H9 (cell line): ENCODE results near the gene NAGA. TPM values are rescaled to one million over a fixed set of nuclear protein-coding genes. Genes with fewer than 3 reads are reported as not detected.

Experiments
- DNase-seq: peaks from one replicate; pipeline ENCODE4 v3.0.0-alpha.2; 2017
- H2AFZ ChIP-seq: one replicate; pipeline ENCODE4 v1.6.1; 2013; ENCODE audit warnings: mild to moderate bottlenecking, low read length, control low read depth, moderate library complexity
- H2AK5ac ChIP-seq: 2 replicates; pipeline ENCODE4 v1.6.1; 2013; ENCODE audit warnings: low read length, control low read depth, mixed read lengths; ENCODE audit not compliant: insufficient read length
- H2BK120ac ChIP-seq: one replicate; pipeline ENCODE4 v1.6.1; 2013; ENCODE audit warnings: low read depth, mild to moderate bottlenecking, low read length, control low read depth, inconsistent platforms; ENCODE audit not compliant: poor library complexity, severe bottlenecking
- H2BK12ac ChIP-seq: 2 replicates; pipeline ENCODE4 v1.6.1; 2013; ENCODE audit warnings: low read length, control low read depth, mixed read lengths, low read depth; ENCODE audit not compliant: insufficient read length
- H2BK15ac ChIP-seq: 2 replicates; pipeline ENCODE4 v1.6.1; 2013; ENCODE audit warnings: low read depth, low read length, control low read depth
- H2BK20ac ChIP-seq: one replicate; pipeline ENCODE4 v1.6.1; 2013; ENCODE audit warnings: low read depth, mild to moderate bottlenecking, low read length, control low read depth, inconsistent platforms; ENCODE audit not compliant: poor library complexity, severe bottlenecking
- H2BK5ac ChIP-seq: 2 replicates; pipeline ENCODE4 v1.6.1; 2013; ENCODE audit warnings: low read length, control low read depth, mixed read lengths; ENCODE audit not compliant: insufficient read length
- H3K14ac ChIP-seq: 2 replicates; pipeline ENCODE4 v1.6.1; 2013; ENCODE audit warnings: low read length, control low read depth; ENCODE audit not compliant: insufficient read depth
- H3K18ac ChIP-seq: 2 replicates; pipeline ENCODE4 v1.6.1; 2013; ENCODE audit warnings: low read depth, mild to moderate bottlenecking, mixed read lengths, low read length, control low read depth; ENCODE audit not compliant: insufficient read length
- H3K23ac ChIP-seq: 2 replicates; pipeline ENCODE4 v1.6.1; 2013; ENCODE audit warnings: low read length, control low read depth, mixed read lengths, low read depth; ENCODE audit not compliant: insufficient read length
- H3K23me2 ChIP-seq: 2 replicates; pipeline ENCODE4 v1.6.1; 2013; ENCODE audit warnings: low read depth, mild to moderate bottlenecking, mixed read lengths, low read length, control low read depth; ENCODE audit not compliant: insufficient read length, poor library complexity, severe bottlenecking
- H3K27ac ChIP-seq: 2 replicates; pipeline ENCODE4 v1.5.1; 2013; ENCODE audit warnings: low read length, control low read depth, mixed read lengths, low read depth; ENCODE audit not compliant: insufficient read length
- H3K27me3 ChIP-seq: 2 replicates; pipeline ENCODE4 v1.6.1; 2013; ENCODE audit warnings: low read length, control low read depth, inconsistent platforms; ENCODE audit not compliant: insufficient read depth
- H3K4ac ChIP-seq: 2 replicates; pipeline ENCODE4 v1.6.1; 2013; ENCODE audit warnings: low read depth, mild to moderate bottlenecking, control low read depth, inconsistent platforms, low read length, moderate library complexity
- H3K4me1 ChIP-seq: 2 replicates; pipeline ENCODE4 v1.6.1; 2013; ENCODE audit warnings: low read length, control low read depth, inconsistent platforms; ENCODE audit not compliant: insufficient read depth
- H3K4me2 ChIP-seq: 2 replicates; pipeline ENCODE4 v1.6.1; 2013; ENCODE audit warnings: low read length, control low read depth, mixed read lengths; ENCODE audit not compliant: insufficient read length, insufficient read depth
- H3K56ac ChIP-seq: 2 replicates; pipeline ENCODE4 v1.6.1; 2013; ENCODE audit warnings: low read depth, mild to moderate bottlenecking, mixed read lengths, low read length, control low read depth; ENCODE audit not compliant: insufficient read length
- H3K79me1 ChIP-seq: 2 replicates; pipeline ENCODE4 v1.6.1; 2013; ENCODE audit warnings: low read depth, mild to moderate bottlenecking, moderate library complexity, low read length, control low read depth, inconsistent platforms; ENCODE audit not compliant: insufficient read depth, poor library complexity, severe bottlenecking
- H3K79me2 ChIP-seq: 2 replicates; pipeline ENCODE4 v1.6.1; 2013; ENCODE audit warnings: low read length, control low read depth, inconsistent platforms; ENCODE audit not compliant: insufficient read depth
- H3K9ac ChIP-seq: 2 replicates; pipeline ENCODE4 v1.6.1; 2013; ENCODE audit warnings: low read length, control low read depth, mixed read lengths; ENCODE audit not compliant: insufficient read length; ENCODE audit errors: extremely low read depth
- H3K9me3 ChIP-seq: one replicate; pipeline ENCODE4 v1.6.1; 2013; ENCODE audit warnings: low read depth, low read length, inconsistent platforms; ENCODE audit not compliant: control insufficient read depth
- H3T11ph ChIP-seq: one replicate; pipeline ENCODE4 v1.6.1; 2013; ENCODE audit warnings: mild to moderate bottlenecking, low read length, control low read depth, inconsistent platforms
- H4K20me1 ChIP-seq: one replicate; pipeline ENCODE4 v1.6.1; 2013; ENCODE audit not compliant: control insufficient read depth, insufficient read length, insufficient read depth
- H4K5ac ChIP-seq: 2 replicates; pipeline ENCODE4 v1.6.1; 2013; ENCODE audit warnings: low read depth, mild to moderate bottlenecking, mixed read lengths, low read length, control low read depth; ENCODE audit not compliant: insufficient read length
- H4K8ac ChIP-seq: replicated peaks from 2 replicates; pipeline ENCODE4 v1.6.1; 2013; ENCODE audit warnings: low read length, control low read depth, mixed read lengths, low read depth; ENCODE audit not compliant: insufficient read length
- H4K91ac ChIP-seq: 2 replicates; pipeline ENCODE4 v1.6.1; 2013; ENCODE audit warnings: low read depth, mild to moderate bottlenecking, moderate library complexity, mixed read lengths, low read length, control low read depth; ENCODE audit not compliant: insufficient read length
- H3K27ac Mint-ChIP-seq, 3 experiments: 2 replicates in 2 of 3; 3 replicates in 1 of 3; pipeline ENCODE4 v1.8.0; 2020 to 2021; ENCODE audit warnings: mixed read lengths in 3 of 3, mild to moderate bottlenecking in 1 of 3, moderate library complexity in 1 of 3
- H3K27me3 Mint-ChIP-seq: 2 replicates; pipeline ENCODE4 v1.8.0; 2021; ENCODE audit warnings: low read depth, mild to moderate bottlenecking, moderate library complexity, mixed read lengths
- H3K36me3 Mint-ChIP-seq, 3 experiments: 2 replicates in 2 of 3; 3 replicates in 1 of 3; pipeline ENCODE4 v1.8.0; 2020 to 2021; ENCODE audit warnings: low read depth in 3 of 3, mixed read lengths in 3 of 3; ENCODE audit not compliant: insufficient read depth in 1 of 3
- H3K4me1 Mint-ChIP-seq, 2 experiments: 2 replicates each; pipeline ENCODE4 v1.8.0; 2020; ENCODE audit warnings: mixed read lengths in 2 of 2
- H3K4me3 Mint-ChIP-seq, 2 experiments: 2 replicates in 1 of 2; 3 replicates in 1 of 2; pipeline ENCODE4 v1.8.0; 2020 to 2021; ENCODE audit warnings: mild to moderate bottlenecking in 2 of 2, mixed read lengths in 2 of 2, moderate library complexity in 1 of 2
- H3K9me3 Mint-ChIP-seq, 2 experiments: 2 replicates in 1 of 2; 3 replicates in 1 of 2; pipeline ENCODE4 v1.8.0; 2020; ENCODE audit warnings: mild to moderate bottlenecking in 2 of 2, mixed read lengths in 2 of 2, moderate library complexity in 1 of 2
- WGBS: extraction: QIAGEN DNeasy Blood & Tissue Kit; methylation state at CpG from one replicate; pipeline ENCODE4 v1.1.7; 2013; ENCODE audit warnings: missing lambda C conversion rate, low lambda C conversion rate, mixed read lengths; ENCODE audit not compliant: insufficient read length; ENCODE audit errors: extremely low coverage; 5-methylcytosine and 5-hydroxymethylcytosine counted together
- total RNA-seq: library from RNA; stranded (reverse); gene quantifications from 2 replicates; pipeline ENCODE4 v1.2.1, GENCODE V29; 2021
- TF ChIP-seq, protein P1 (sequence below): fragments of 200-600 bp; sonication (generic); conservative IDR thresholded peaks from 3 replicates; pipeline ENCODE4 v1.8.0; 2021; ENCODE audit warnings: antibody characterized with exemption, mild to moderate bottlenecking

NAGA gene
- total RNA-seq, 1 experiment from 2014 or later = 16.1 TPM

DNA sequence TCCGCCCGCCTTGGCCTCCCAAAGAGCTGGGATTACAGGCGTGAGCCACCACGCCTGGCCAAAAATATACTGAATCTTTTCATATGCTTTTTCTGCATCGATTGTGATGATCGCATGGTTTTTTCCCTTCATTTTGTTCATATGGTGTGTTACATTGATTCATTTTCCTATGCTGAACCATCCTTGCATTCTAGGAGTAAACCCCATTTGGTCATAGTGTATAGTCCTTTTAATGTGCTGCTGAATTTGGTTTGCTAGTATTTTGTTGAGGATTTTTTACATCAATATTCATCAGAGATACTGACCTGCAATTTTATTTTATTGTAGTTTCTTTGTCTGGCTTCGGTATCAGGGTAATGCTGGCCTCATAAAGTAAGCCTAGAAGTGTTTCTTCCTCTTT is 59.8 kb downstream of the NAGA start:
- TF ChIP-seq, protein P1, sequence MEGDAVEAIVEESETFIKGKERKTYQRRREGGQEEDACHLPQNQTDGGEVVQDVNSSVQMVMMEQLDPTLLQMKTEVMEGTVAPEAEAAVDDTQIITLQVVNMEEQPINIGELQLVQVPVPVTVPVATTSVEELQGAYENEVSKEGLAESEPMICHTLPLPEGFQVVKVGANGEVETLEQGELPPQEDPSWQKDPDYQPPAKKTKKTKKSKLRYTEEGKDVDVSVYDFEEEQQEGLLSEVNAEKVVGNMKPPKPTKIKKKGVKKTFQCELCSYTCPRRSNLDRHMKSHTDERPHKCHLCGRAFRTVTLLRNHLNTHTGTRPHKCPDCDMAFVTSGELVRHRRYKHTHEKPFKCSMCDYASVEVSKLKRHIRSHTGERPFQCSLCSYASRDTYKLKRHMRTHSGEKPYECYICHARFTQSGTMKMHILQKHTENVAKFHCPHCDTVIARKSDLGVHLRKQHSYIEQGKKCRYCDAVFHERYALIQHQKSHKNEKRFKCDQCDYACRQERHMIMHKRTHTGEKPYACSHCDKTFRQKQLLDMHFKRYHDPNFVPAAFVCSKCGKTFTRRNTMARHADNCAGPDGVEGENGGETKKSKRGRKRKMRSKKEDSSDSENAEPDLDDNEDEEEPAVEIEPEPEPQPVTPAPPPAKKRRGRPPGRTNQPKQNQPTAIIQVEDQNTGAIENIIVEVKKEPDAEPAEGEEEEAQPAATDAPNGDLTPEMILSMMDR = no peak
- no peaks in the 10 kb centered on the region for H3K4me1 ChIP-seq
- no peak overlapping the region for H3K4ac ChIP-seq
- no peak overlapping the region for H2AFZ ChIP-seq
- H3K14ac ChIP-seq = no peak overlapping the region
- no peak overlapping the region for H3K56ac ChIP-seq
- H2BK12ac ChIP-seq = no peak overlapping the region
- no peak overlapping the region for H3K23ac ChIP-seq
- Mint-ChIP-seq H3K9me3 (peaks cover 16 to 19% of the 10 kb centered on the region in 2 experiments), H3K27me3 (peaks cover 46% of the 10 kb centered on the region), H3K4me3 (no peak overlapping the region), H3K27ac (no peak overlapping the region), H3K36me3 (peaks cover 0 to 8% (median 6%) of the 10 kb centered on the region in 3 experiments; a peak in 2 of 7 replicates), H3K4me1 (no peaks in the 10 kb centered on the region)
- no peaks in the 10 kb centered on the region for H3K79me1 ChIP-seq
- no peak overlapping the region for H4K8ac ChIP-seq
- no peak overlapping the region for H2BK120ac ChIP-seq
- no peak overlapping the region for H2BK5ac ChIP-seq
- H3T11ph ChIP-seq = no peak overlapping the region
- DNase-seq = no peak
- H3K27ac ChIP-seq = no peak overlapping the region
- H3K18ac ChIP-seq = no peak overlapping the region
- no CpG with 5 or more reads among the region's 7 CpGs for WGBS
- no peaks in the 10 kb centered on the region for H3K27me3 ChIP-seq
- no peak overlapping the region for H2BK20ac ChIP-seq
- H4K91ac ChIP-seq = no peak overlapping the region
- H3K79me2 ChIP-seq = no peaks in the 10 kb centered on the region
- no peaks in the 10 kb centered on the region for H3K23me2 ChIP-seq
- no peaks in the 10 kb centered on the region for H4K20me1 ChIP-seq
- no peak overlapping the region for H2AK5ac ChIP-seq
- H3K9me3 ChIP-seq = no peaks in the 10 kb centered on the region
- H3K9ac ChIP-seq = no peak overlapping the region
- H3K4me2 ChIP-seq = no peak overlapping the region
- no peak overlapping the region for H2BK15ac ChIP-seq
- H4K5ac ChIP-seq = no peak overlapping the region

Other genes starting within 250 kb of the NAGA start
- gene SREBF2, start 237.7 kb downstream of the NAGA start, total RNA-seq = 144 and 146 TPM in 2 replicates
- 0.72 and 1.4 TPM in 2 replicates for gene SHISA8, start 155.7 kb downstream of the NAGA start, total RNA-seq
- gene TNFRSF13C, start 144.0 kb downstream of the NAGA start, total RNA-seq = 1.6 and 1.9 TPM in 2 replicates
- gene CENPM, start 123.7 kb downstream of the NAGA start, total RNA-seq = 36.5 and 37.2 TPM in 2 replicates
- gene SEPTIN3, start 101.4 kb downstream of the NAGA start, total RNA-seq = 32.4 and 33.3 TPM in 2 replicates
- gene WBP2NL, start 72.0 kb downstream of the NAGA start, total RNA-seq = 0.22 TPM in 1 of 2 replicates, not detected in the other
- 2.6 and 3.2 TPM in 2 replicates for gene PHETA2, start 3.4 kb upstream of the NAGA start, total RNA-seq
- gene SMDT1, start 8.9 kb upstream of the NAGA start, total RNA-seq = 44.8 and 45.0 TPM in 2 replicates
- 91.7 and 102 TPM in 2 replicates for gene NDUFA6, start 20.0 kb upstream of the NAGA start, total RNA-seq
- gene CYP2D6, start 60.0 kb upstream of the NAGA start, total RNA-seq = 2.0 and 2.3 TPM in 2 replicates
- gene TCF20, start 199.8 kb upstream of the NAGA start, total RNA-seq = 75.6 and 76.5 TPM in 2 replicates